Vagina (tissue), 2 donors: ENCODE data around the gene TNFRSF8. TPM values are rescaled to one million over a fixed set of nuclear protein-coding genes. Genes with fewer than 3 reads are reported as not detected.

Experiments
- DNase-seq, 2 donors: peaks; one replicate each; pipeline ENCODE4 v3.0.0-alpha.2; 2017; ENCODE audit errors: extremely low spot score in 2 of 2
- H3K27ac ChIP-seq: fragments of 200-600 bp; sonication (generic); one replicate; pipeline ENCODE4 v1.5.1; 2019
- H3K27me3 ChIP-seq: fragments of 200-600 bp; sonication (generic); one replicate; pipeline ENCODE4 v1.5.1; 2019
- H3K36me3 ChIP-seq, 2 donors: fragments of 200-600 bp; sonication (generic); one replicate each; pipeline ENCODE4 v1.5.1; 2017 to 2019
- H3K4me1 ChIP-seq: fragments of 200-600 bp; sonication (generic); one replicate; pipeline ENCODE4 v1.5.1; 2019
- H3K4me3 ChIP-seq, 2 donors: fragments of 200-600 bp; sonication (generic); 1 replicate in 1 of 2; 2 replicates in 1 of 2; pipeline ENCODE4 v1.5.1; 2016 to 2019
- H3K9me3 ChIP-seq: fragments of 200-600 bp; sonication (generic); one replicate; pipeline ENCODE4 v1.5.1; 2019
- CTCF ChIP-seq, 3 experiments: fragments of 450-650 bp in 2 of 3; fragments of 200-600 bp in 1 of 3; sonication (generic) in 1 of 3; IDR thresholded peaks; one replicate each; pipeline ENCODE4 v1.5.1; 2017 to 2019; ENCODE audit warnings: antibody characterized with exemption in 3 of 3, mild to moderate bottlenecking in 2 of 3, moderate library complexity in 2 of 3
- POLR2A ChIP-seq, 2 donors: fragments of 450-650 bp; IDR thresholded peaks; one replicate each; pipeline ENCODE4 v1.6.1; 2017; ENCODE audit warnings: antibody characterized with exemption in 2 of 2, mild to moderate bottlenecking in 2 of 2, moderate library complexity in 2 of 2
- POLR2AphosphoS5 ChIP-seq, 2 donors: sonication (generic); formaldehyde crosslinking; IDR thresholded peaks; one replicate each; pipeline ENCODE4 v1.9.0; 2017; ENCODE audit warnings: antibody characterized with exemption in 2 of 2, mild to moderate bottlenecking in 2 of 2, low read depth in 1 of 2; ENCODE audit not compliant: insufficient read depth in 1 of 2
- intact Hi-C: fragments of 100-400 bp; cut with DNase I; formaldehyde crosslinking; loops from one replicate; pipeline ENCODE4 v1.15.1; 2023
- total RNA-seq: library from RNA; depleted of rRNA; stranded (reverse); fragments of >200 nt; gene quantifications from one replicate; pipeline ENCODE4 v1.2.3, GENCODE V29; 2016

TNFRSF8 gene
- total RNA-seq, 1 donor from 2014 or later = 1.2 TPM

GRCh38 chr1:12078575-12078937 lies 15.5 kb downstream of the TNFRSF8 start:
- Histone ChIP-seq H3K27me3 (no peaks in the 10 kb centered on the region), H3K9me3 (no peaks in the 10 kb centered on the region), H3K4me1 (no peaks in the 10 kb centered on the region), H3K36me3 (no peaks in the 10 kb centered on the region), H3K4me3 (no peak overlapping the region), H3K27ac (no peak overlapping the region)
- intact Hi-C loops = no loop called here
- no peak for DNase-seq
- TF ChIP-seq CTCF (IDR thresholded peaks at IDR 0.05) (no peak), POLR2AphosphoS5 (IDR thresholded peaks at IDR 0.05; ENCODE audit: insufficient read depth in 1 of 2, low read depth in 1 of 2) (no peak), POLR2A (IDR thresholded peaks at IDR 0.05) (no peak)

- intact Hi-C loops = no loop called here
- no peak for DNase-seq
Observed at GRCh38 chr1:12078938-12079861, 16.1 kb downstream of the TNFRSF8 start.

GRCh38 chr1:12080156-12080555 lies 17.1 kb downstream of the TNFRSF8 start:
- intact Hi-C loops = no loop called here
- DNase-seq = no peak
- H3K27me3 ChIP-seq = no peaks in the 10 kb centered on the region
- H3K36me3 ChIP-seq = no peaks in the 10 kb centered on the region
- TF ChIP-seq CTCF (IDR thresholded peaks at IDR 0.05) (no peak), POLR2A (IDR thresholded peaks at IDR 0.05) (no peak), POLR2AphosphoS5 (IDR thresholded peaks at IDR 0.05; ENCODE audit: insufficient read depth in 1 of 2, low read depth in 1 of 2) (no peak)
- no peak overlapping the region for H3K27ac ChIP-seq
- no peaks in the 10 kb centered on the region for H3K4me1 ChIP-seq
- no peaks in the 10 kb centered on the region for H3K9me3 ChIP-seq
- no peak overlapping the region for H3K4me3 ChIP-seq

More at GRCh38 chr1:12078938-12079861, 16.1 kb downstream of the TNFRSF8 start:
- Histone ChIP-seq H3K4me1 (no peaks in the 10 kb centered on the region), H3K4me3 (no peak overlapping the region), H3K36me3 (no peaks in the 10 kb centered on the region), H3K27ac (no peak overlapping the region), H3K9me3 (no peaks in the 10 kb centered on the region), H3K27me3 (no peaks in the 10 kb centered on the region)
- no peak for TF ChIP-seq CTCF (IDR thresholded peaks at IDR 0.05)
- no peak for TF ChIP-seq POLR2A (IDR thresholded peaks at IDR 0.05)
- no peak for TF ChIP-seq POLR2AphosphoS5 (IDR thresholded peaks at IDR 0.05; ENCODE audit: insufficient read depth in 1 of 2, low read depth in 1 of 2)

- intact Hi-C loops = no loop called here
- no peaks in the 10 kb centered on the region for H3K9me3 ChIP-seq
- H3K4me1 ChIP-seq = no peaks in the 10 kb centered on the region
- H3K4me3 ChIP-seq = no peak overlapping the region
- TF ChIP-seq POLR2AphosphoS5 (IDR thresholded peaks at IDR 0.05; ENCODE audit: insufficient read depth in 1 of 2, low read depth in 1 of 2) (no peak), CTCF (IDR thresholded peaks at IDR 0.05) (no peak), POLR2A (IDR thresholded peaks at IDR 0.05) (no peak)
- no peak overlapping the region for H3K27ac ChIP-seq
- no peaks in the 10 kb centered on the region for H3K27me3 ChIP-seq
- H3K36me3 ChIP-seq = no peaks in the 10 kb centered on the region
- DNase-seq = no peak
Observed at GRCh38 chr1:12080773-12081556, 17.9 kb downstream of the TNFRSF8 start.
